K562 (cell line): Measurements from ENCODE around the gene TREH. TPM values are rescaled to one million over a fixed set of nuclear protein-coding genes. Genes with fewer than 3 reads are reported as not detected.

Experiments used
- BACH1 ChIP-seq: fragments of 200-800 bp; sonication (Bioruptor generic); IDR thresholded peaks from 2 replicates; pipeline ENCODE4 v1.6.1; 2016; ENCODE audit warnings: missing genetic modification characterization, missing compliant biosample characterization
- BCOR ChIP-seq: fragments of 450-650 bp; IDR thresholded peaks from 2 replicates; pipeline ENCODE4 v1.6.1; 2016
- BDP1 ChIP-seq: IDR thresholded peaks from 3 replicates; pipeline ENCODE4 v1.6.1; 2011; ENCODE audit not compliant: insufficient read length, insufficient read depth
- CHD1 ChIP-seq: fragments of 200-600 bp; sonication (generic); IDR thresholded peaks from one replicate; pipeline ENCODE4 v1.6.1; 2012; ENCODE audit warnings: mild to moderate bottlenecking, moderate library complexity, low read length, inconsistent platforms
- E2F8 ChIP-seq: fragments of 450-650 bp; IDR thresholded peaks from 2 replicates; pipeline ENCODE4 v1.7.1; 2018; ENCODE audit warnings: mild to moderate bottlenecking, low read depth; ENCODE audit not compliant: partially characterized antibody
- MAZ ChIP-seq, 2 experiments: fragments of 450-650 bp in 1 of 2; sonication (generic) in 1 of 2; formaldehyde crosslinking; IDR thresholded peaks in 1 of 2; conservative IDR thresholded peaks in 1 of 2; 2 replicates each; pipeline versions ENCODE4 v1.4.0 to v1.5.0; 2020; ENCODE audit warnings: mild to moderate bottlenecking in 1 of 2, missing genetic modification reagents in 1 of 2
- NCOA6 ChIP-seq: fragments of 450-650 bp; IDR thresholded peaks from 2 replicates; pipeline ENCODE4 v1.6.1; 2017; ENCODE audit warnings: mild to moderate bottlenecking
- PATZ1 ChIP-seq: fragments of 250-450 bp; sonication (Bioruptor Pico); IDR thresholded peaks from 2 replicates; pipeline ENCODE4 v1.5.0; 2020; ENCODE audit warnings: mild to moderate bottlenecking, borderline replicate concordance
- RBBP5 ChIP-seq: fragments of 200-600 bp; sonication (generic); IDR thresholded peaks from 2 replicates; pipeline ENCODE4 v1.6.1; 2012; ENCODE audit warnings: borderline replicate concordance, mild to moderate bottlenecking, low read length, control low read depth, inconsistent platforms; ENCODE audit not compliant: insufficient read depth, poor library complexity, severe bottlenecking
- RBM39 ChIP-seq: fragments of 200-400 bp; formaldehyde crosslinking; optimal IDR thresholded peaks from 2 replicates; pipeline ENCODE3; 2018; ENCODE audit warnings: low read depth, low read length
- SREBF2 ChIP-seq: sonication (generic); formaldehyde crosslinking; IDR thresholded peaks from 2 replicates; pipeline ENCODE4 v1.4.0; 2020; ENCODE audit warnings: mild to moderate bottlenecking, missing genetic modification reagents
- TBP ChIP-seq: optimal IDR thresholded peaks from 2 replicates; pipeline ENCODE3; 2011; ENCODE audit warnings: low read depth, low read length, improper control_type of control experiment
- XRCC5 ChIP-seq: fragments of 200-400 bp; formaldehyde crosslinking; IDR thresholded peaks from 2 replicates; pipeline ENCODE4 v1.6.1; 2017; ENCODE audit warnings: low read depth, mild to moderate bottlenecking, low read length
- ZBTB43 ChIP-seq: sonication (generic); formaldehyde crosslinking; IDR thresholded peaks from 2 replicates; pipeline ENCODE4 v1.8.0; 2023; ENCODE audit warnings: mild to moderate bottlenecking, missing genetic modification reagents
- ZFP91 ChIP-seq: sonication (generic); formaldehyde crosslinking; IDR thresholded peaks from 2 replicates; pipeline ENCODE4 v1.8.0; 2022; ENCODE audit warnings: mild to moderate bottlenecking, missing genetic modification reagents
- ZFPM2 ChIP-seq: fragments of 250-450 bp; sonication (Bioruptor Pico); IDR thresholded peaks from 2 replicates; pipeline ENCODE4 v1.5.1; 2022; ENCODE audit warnings: mild to moderate bottlenecking
- ZNF133 ChIP-seq: fragments of 250-450 bp; sonication (Bioruptor Pico); IDR thresholded peaks from 2 replicates; pipeline ENCODE4 v1.4.0; 2020; ENCODE audit warnings: mild to moderate bottlenecking
- ZNF175 ChIP-seq: fragments of 200-800 bp; sonication (Bioruptor generic); IDR thresholded peaks from 2 replicates; pipeline ENCODE4 v1.6.1; 2016; ENCODE audit warnings: low read depth, mild to moderate bottlenecking, missing genetic modification characterization, missing compliant biosample characterization
- ZNF699 ChIP-seq: fragments of 250-450 bp; sonication (Bioruptor Pico); IDR thresholded peaks from 2 replicates; pipeline ENCODE4 v1.8.0; 2021; ENCODE audit warnings: mild to moderate bottlenecking, moderate library complexity; ENCODE audit not compliant: insufficient replicate concordance
- polyA plus RNA-seq, 8 experiments: library from polyadenylated mRNA; depleted of rRNA in 4 of 8; stranded (reverse) in 5 of 8; unstranded in 3 of 8; fragments of >200 nt; fragmentation: Nextera tagmentation in 2 of 8; fragmentation: Illumina TruSeq in 1 of 8; extraction: Ambion mirVana in 2 of 8; extraction: Trizol in 1 of 8; gene quantifications; 2 replicates each; pipeline versions ENCODE4 v1.2.1 to v1.2.3, GENCODE V29; 2011 to 2014; ENCODE audit warnings: inconsistent platforms in 1 of 8, missing spikeins in 1 of 8
- total RNA-seq, 7 experiments: library from RNA; depleted of rRNA in 6 of 7; stranded (reverse); fragments of >200 nt in 6 of 7; fragmentation: Illumina TruSeq in 2 of 7; extraction: Trizol in 2 of 7; gene quantifications; 2 replicates each; pipeline versions ENCODE4 v1.2.1 to v1.2.3, GENCODE V29; 2011 to 2021; ENCODE audit warnings: low replicate concordance in 1 of 7

Gene TREH
- total and polyA plus RNA-seq, 9 of the 15 experiments (the other 6 are each of a cell fraction or from before 2014, with no cell fraction given) = 0.09 to 0.20 (median 0.11) TPM; not detected in 6

GRCh38 chr11:118621071-118621783, 58.2 kb downstream of the TREH start (continued):
- TF ChIP-seq BACH1 (tag) = no peak
- peak; percentile 33 for TF ChIP-seq TBP
- TF ChIP-seq ZNF175 (CRISPR knock-in tag) = no peak
- no peak for TF ChIP-seq NCOA6
- no peak for TF ChIP-seq ZFPM2
- TF ChIP-seq PATZ1 (CRISPR knock-in tag) = no peak
- TF ChIP-seq RBM39 = no peak
- TF ChIP-seq RBBP5 = no peak
- no peak for TF ChIP-seq ZNF699 (CRISPR knock-in tag)
- peak; percentile 47 for TF ChIP-seq CHD1
- TF ChIP-seq XRCC5 = no peak
- no peak for TF ChIP-seq ZBTB43 (CRISPR knock-in tag)
- TF ChIP-seq E2F8 = no peak
- TF ChIP-seq ZNF133 = no peak
- TF ChIP-seq MAZ (CRISPR knock-in tag; conservative IDR thresholded peaks at IDR 0.05 in 1 of 2, IDR thresholded peaks at IDR 0.05 in 1 of 2) = peak; percentile 8 to 42; a peak in 2 of 4 replicates
- TF ChIP-seq ZFP91 (CRISPR knock-in tag) = no peak
- no peak for TF ChIP-seq SREBF2
- peak; percentile 83 for TF ChIP-seq BCOR
- TF ChIP-seq BDP1 = no peak
